ENCODE measurements around the gene DOCK2. TPM values are rescaled to one million over a fixed set of nuclear protein-coding genes. Genes with fewer than 3 reads are reported as not detected.

The DOCK2 gene
- total and polyA plus RNA-seq, 9 of the 15 experiments (the other 6 are each of a cell fraction or from before 2014, with no cell fraction given), result 4.5 to 42.6 (median 20.5) TPM

DNA sequence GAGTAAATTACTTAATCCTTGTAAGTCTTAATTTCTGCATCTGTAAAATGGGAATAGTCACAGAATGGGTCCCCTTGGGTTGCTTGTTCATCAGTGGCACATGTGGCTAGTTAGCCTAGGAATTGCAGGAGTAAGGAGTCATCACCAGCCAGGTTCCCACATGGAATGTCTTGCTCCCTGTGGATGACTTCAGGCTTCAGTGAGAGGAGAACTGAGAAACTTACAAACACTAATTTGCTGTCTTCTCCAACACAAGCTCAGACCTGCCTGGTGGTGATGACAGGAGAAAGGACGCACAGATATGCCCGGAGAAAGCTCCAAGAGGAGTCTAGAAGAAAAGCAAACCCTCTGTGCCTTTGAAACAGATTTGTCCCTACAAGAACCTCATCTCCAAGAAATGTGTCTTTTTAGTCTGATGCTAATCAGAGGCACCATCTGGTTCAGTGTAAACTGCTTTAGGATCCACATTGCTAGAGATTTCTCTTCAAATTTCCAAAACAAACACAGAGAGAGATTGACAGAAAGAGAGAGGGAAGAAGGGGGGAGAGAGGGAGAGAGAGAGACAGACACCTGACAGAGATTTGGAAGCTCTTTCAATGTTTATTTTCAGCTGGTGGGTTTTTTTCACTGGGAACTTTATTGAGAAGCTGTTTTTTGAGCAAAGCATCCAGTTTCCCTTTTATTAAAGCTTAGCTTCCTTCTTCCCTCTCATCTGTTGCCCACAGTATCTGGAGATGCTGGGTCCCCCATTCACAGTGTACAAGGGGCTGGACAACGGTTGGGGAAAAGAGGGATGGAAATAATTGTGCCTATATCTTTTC is 128.3 kb downstream of the DOCK2 start:
- no peaks in the 10 kb centered on the region for H3K79me2 ChIP-seq (ENCODE audit: control insufficient read depth, insufficient read depth, low read length)
- no peaks in the 10 kb centered on the region for H3K9me1 ChIP-seq (ENCODE audit: control insufficient read depth, insufficient read depth, low read length)
- no peak overlapping the region for H3K9ac ChIP-seq (ENCODE audit: insufficient read depth in 1 of 2, low read depth in 2 of 2, low read length in 2 of 2)
- WGBS (ENCODE audit: insufficient coverage, low coverage, missing lambda C conversion rate), result 39% methylated on average over 3 of the region's 3 CpGs
- peaks cover 0 to 10% of the 10 kb centered on the region in 2 experiments; a peak in 3 of 5 replicates for H3K4me1 ChIP-seq (replicated peaks in 1 of 2; ENCODE audit: control insufficient read depth in 2 of 2, insufficient read depth in 2 of 2, low read length in 2 of 2)
- CTCF ChIA-PET (ENCODE audit: low intra/inter-chr PET ratio), result no interaction called here
- POLR2A ChIA-PET, result no interaction called here
- no peak overlapping the region for H3K27ac ChIP-seq (ENCODE audit: extremely low read depth, low read depth, low read length)
- no peak overlapping the region for H3K4me2 ChIP-seq (ENCODE audit: insufficient read depth, low read length)
- no peaks in the 10 kb centered on the region for H3K36me3 ChIP-seq (ENCODE audit: control insufficient read depth, insufficient read depth, low read length)
- no peaks in the 10 kb centered on the region; the same call in 1 of the 2 replicates for H4K20me1 ChIP-seq (replicated peaks; ENCODE audit: control insufficient read depth, insufficient read depth, low read length)
- no peaks in the 10 kb centered on the region for H3K27me3 ChIP-seq (ENCODE audit: control insufficient read depth in 2 of 2, insufficient read depth in 2 of 2, low read length in 2 of 2)
- no TSS peak for BruUV-seq (replicated peaks)
- no peak overlapping the region for H2AFZ ChIP-seq (ENCODE audit: low read depth, low read length)
- in situ Hi-C loops (cut with MboI), result no loop called here
- H3K4me3 ChIP-seq, result no peak overlapping the region
- ATAC-seq (no peak), DNase-seq (ENCODE audit: extremely low read depth in 1 of 4, low spot score in 3 of 4) (no peak), FAIRE-seq (no peak)
- no peaks in the 10 kb centered on the region for H3K9me3 ChIP-seq (replicated peaks; ENCODE audit: control insufficient read depth, insufficient read depth, low read depth, low read length)
- intact Hi-C loops (cut with micrococcal nuclease), result no loop called here
- TF ChIP-seq HNRNPH1 (optimal IDR thresholded peaks at IDR 0.05; ENCODE audit: low read depth, low read length) (no peak), ATF7 (IDR thresholded peaks at IDR 0.05) (no peak), RCOR1 (IDR thresholded peaks at IDR 0.05; ENCODE audit: borderline replicate concordance in 1 of 2, low read depth in 2 of 2, low read length in 2 of 2) (peak in 1 of 2 experiments; percentile 12; a peak in 1 of 4 replicates), NFRKB (IDR thresholded peaks at IDR 0.05; ENCODE audit: low read depth) (no peak), TAF9B (IDR thresholded peaks at IDR 0.05; ENCODE audit: partially characterized antibody) (no peak), ARNT (IDR thresholded peaks at IDR 0.05) (no peak), TBP (optimal IDR thresholded peaks at IDR 0.05; ENCODE audit: low read depth, low read length) (no peak), DACH1 (IDR thresholded peaks at IDR 0.05; ENCODE audit: partially characterized antibody) (no peak), SRSF7 (optimal IDR thresholded peaks at IDR 0.05; ENCODE audit: low read depth, low read length) (no peak), CC2D1A (IDR thresholded peaks at IDR 0.05) (no peak)
- TF ChIP-seq, protein P1, sequence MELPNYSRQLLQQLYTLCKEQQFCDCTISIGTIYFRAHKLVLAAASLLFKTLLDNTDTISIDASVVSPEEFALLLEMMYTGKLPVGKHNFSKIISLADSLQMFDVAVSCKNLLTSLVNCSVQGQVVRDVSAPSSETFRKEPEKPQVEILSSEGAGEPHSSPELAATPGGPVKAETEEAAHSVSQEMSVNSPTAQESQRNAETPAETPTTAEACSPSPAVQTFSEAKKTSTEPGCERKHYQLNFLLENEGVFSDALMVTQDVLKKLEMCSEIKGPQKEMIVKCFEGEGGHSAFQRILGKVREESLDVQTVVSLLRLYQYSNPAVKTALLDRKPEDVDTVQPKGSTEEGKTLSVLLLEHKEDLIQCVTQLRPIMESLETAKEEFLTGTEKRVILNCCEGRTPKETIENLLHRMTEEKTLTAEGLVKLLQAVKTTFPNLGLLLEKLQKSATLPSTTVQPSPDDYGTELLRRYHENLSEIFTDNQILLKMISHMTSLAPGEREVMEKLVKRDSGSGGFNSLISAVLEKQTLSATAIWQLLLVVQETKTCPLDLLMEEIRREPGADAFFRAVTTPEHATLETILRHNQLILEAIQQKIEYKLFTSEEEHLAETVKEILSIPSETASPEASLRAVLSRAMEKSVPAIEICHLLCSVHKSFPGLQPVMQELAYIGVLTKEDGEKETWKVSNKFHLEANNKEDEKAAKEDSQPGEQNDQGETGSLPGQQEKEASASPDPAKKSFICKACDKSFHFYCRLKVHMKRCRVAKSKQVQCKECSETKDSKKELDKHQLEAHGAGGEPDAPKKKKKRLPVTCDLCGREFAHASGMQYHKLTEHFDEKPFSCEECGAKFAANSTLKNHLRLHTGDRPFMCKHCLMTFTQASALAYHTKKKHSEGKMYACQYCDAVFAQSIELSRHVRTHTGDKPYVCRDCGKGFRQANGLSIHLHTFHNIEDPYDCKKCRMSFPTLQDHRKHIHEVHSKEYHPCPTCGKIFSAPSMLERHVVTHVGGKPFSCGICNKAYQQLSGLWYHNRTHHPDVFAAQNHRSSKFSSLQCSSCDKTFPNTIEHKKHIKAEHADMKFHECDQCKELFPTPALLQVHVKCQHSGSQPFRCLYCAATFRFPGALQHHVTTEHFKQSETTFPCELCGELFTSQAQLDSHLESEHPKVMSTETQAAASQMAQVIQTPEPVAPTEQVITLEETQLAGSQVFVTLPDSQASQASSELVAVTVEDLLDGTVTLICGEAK (IDR thresholded peaks at IDR 0.05), result peak; percentile 81
- TF ChIP-seq, protein P1 (CRISPR knock-in tag; IDR thresholded peaks at IDR 0.05), result peak; percentile 44; the same call in 1 of the 2 replicates
- TF ChIP-seq, protein P2, sequence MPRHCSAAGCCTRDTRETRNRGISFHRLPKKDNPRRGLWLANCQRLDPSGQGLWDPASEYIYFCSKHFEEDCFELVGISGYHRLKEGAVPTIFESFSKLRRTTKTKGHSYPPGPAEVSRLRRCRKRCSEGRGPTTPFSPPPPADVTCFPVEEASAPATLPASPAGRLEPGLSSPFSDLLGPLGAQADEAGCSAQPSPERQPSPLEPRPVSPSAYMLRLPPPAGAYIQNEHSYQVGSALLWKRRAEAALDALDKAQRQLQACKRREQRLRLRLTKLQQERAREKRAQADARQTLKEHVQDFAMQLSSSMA (CRISPR knock-in tag; IDR thresholded peaks at IDR 0.05), result no peak

Measured in K562 (cell line).